Mammary epithelial cell (primary cell): Measurements from ENCODE around the gene FANCI.

Source experiments
- CTCF ChIP-seq, 2 donors: IDR thresholded peaks in 1 of 2; conservative IDR thresholded peaks in 1 of 2; 2 replicates each; pipeline ENCODE4 v1.5.1; 2011 to 2012; ENCODE audit warnings: inconsistent platforms in 2 of 2, low read length in 2 of 2, mild to moderate bottlenecking in 2 of 2, control low read depth in 1 of 2, low read depth in 1 of 2; ENCODE audit not compliant: insufficient read depth in 1 of 2; ENCODE audit errors: extremely low read depth in 1 of 2
- EZH2 ChIP-seq: IDR thresholded peaks from 2 replicates; pipeline ENCODE4 v1.6.1; 2012; ENCODE audit warnings: low read length, inconsistent platforms, borderline replicate concordance

GRCh38 chr15:89203705-89204273, 40.0 kb upstream of the FANCI start:
- TF ChIP-seq EZH2 (no peak), CTCF (conservative IDR thresholded peaks at IDR 0.05 in 1 of 2, IDR thresholded peaks at IDR 0.05 in 1 of 2; ENCODE audit: extremely low read depth in 1 of 2, insufficient read depth in 1 of 2, low read depth in 1 of 2, low read length in 2 of 2) (no peak)
